GM21360 (cell line): ENCODE results near the gene SHC3.

Experiments
- ATAC-seq: cut with Tn5 transposase; IDR thresholded peaks from one replicate; pipeline ENCODE4 v1.9.1; 2021; ENCODE audit warnings: mild to moderate bottlenecking, moderate library complexity; ENCODE audit not compliant: unreplicated experiment

SHC3 gene

DNA sequence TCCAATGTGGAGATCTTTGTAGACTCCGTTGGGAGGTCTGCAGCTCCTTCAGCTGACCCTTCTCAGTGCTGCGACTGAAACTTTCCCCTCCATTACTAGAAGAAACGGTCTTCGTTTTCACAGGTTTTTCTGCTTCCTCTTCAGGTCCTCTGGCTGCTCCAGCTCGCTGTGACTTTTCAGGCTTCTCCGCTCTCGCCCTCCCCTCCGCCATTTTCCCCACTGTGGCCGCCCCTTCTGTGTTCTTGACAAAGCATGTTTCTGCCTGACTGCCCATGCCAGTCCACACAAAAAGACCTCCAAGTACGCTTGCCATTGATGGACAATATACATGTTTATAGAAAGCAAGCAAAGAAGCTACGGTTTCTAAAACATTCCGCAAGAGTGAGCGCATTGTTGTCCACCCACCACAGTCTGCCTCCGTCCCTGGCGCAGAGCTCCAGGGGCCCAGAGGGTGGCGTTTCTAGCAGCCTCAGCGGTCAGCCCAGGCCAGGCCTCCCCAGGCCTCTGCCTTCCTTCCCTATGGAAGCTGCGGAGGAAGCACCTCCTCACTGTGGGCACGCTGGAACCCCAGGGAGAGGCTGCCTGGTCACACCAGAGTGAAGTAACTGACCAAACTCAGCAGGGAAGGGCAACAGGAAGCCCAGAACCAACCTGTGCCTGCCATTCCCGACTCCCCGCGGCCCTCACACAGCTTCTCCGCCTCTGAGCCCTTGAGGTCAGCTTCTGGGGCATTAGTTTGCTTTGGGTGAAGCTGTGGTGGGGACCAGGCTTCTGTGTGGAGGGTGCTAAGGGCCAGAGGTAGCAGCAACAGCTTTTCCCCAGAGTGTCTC is 207.3 kb downstream of the SHC3 start:
- no peak for ATAC-seq

DNA sequence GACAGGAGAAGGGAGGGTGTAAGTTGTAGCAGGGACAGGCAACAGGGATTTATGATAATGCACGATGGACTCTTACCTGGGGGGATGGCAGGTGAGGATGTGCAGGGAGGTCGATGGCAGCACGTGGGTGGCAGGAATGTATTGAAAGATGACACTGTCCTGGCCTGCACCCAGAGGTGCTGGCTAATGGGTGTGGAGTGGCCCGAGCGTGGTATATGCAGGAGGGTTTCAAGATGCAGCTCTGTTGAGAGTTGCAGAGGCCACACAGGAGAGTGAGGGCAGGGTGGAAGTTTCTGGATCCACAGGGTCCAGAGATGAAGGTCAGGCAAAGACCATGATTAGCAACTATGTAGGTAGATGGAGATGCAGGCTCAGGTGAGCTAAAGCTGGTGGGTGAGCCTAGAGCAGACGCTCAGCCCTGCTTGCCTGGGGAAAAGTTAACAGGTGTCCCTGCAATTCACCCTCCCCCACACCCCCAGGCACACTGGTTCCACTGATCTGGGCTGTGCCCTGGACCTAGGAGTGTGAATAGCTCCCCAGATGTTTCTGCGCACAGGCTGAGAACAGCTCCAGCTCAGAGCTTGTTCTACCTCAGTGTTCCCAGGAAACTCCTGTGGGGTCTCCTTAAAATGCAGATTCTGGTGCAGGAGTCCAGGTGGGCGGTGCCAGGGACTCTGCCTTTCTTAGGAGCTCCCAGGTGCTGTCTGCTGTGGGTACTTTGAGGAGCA is 208.8 kb downstream of the SHC3 start:
- no peak for ATAC-seq

DNA sequence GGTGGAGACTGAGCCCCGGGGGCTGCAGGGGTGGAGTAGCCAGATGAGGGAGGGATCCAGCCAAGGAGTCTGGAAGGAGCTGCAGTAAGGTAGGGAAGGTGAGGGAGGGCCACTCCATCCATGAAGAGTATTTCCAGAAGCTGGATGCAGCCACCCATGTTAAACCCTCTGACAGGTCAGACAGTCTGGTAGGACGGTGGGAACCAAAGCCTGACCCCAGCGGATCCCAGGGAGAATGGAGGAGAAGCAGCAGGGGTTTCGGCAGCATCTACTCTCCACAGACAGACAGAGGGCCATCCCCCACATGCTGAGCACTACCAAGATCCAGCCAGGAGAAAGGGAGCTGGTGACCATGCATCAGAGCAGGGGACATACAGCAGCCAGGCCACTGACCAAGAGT is 209.8 kb downstream of the SHC3 start:
- no peak for ATAC-seq

DNA sequence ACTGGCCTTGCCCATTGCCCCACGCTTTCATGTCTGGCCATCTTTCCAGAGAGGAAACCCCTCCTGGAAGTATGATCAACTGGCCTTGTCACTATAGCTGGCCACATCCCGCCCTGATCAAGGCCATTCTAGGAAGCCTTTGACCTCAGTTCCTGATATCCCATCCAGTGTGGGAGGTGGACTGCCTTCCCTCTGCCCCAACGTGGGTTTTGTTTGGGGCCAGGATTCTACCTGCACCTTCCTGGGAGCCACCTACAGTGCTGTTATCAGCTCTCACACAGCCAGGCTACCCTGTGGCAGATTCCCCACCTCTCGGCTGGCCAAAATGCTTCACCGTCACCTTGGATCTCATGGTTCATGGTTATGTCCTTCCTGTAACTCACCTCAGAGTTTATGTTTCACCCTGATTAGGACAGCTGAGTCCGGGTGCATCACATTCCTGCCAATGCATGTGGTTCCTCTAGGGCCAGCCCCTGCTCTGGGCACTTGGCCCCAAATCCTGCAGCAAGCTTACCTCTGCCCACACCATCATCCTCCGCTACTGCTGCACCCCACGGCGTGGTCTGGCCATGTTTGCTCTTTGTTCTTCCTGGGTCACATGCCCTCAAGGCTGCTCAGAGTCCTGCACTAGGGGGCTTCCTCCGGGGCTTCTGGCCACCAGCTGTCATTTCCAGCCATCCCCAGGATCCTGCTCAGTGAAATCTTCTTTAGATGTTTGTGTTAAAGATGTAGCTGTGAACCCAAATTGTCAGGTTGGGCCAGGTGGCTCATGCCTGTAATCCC is 211.5 kb downstream of the SHC3 start:
- no peak for ATAC-seq

DNA sequence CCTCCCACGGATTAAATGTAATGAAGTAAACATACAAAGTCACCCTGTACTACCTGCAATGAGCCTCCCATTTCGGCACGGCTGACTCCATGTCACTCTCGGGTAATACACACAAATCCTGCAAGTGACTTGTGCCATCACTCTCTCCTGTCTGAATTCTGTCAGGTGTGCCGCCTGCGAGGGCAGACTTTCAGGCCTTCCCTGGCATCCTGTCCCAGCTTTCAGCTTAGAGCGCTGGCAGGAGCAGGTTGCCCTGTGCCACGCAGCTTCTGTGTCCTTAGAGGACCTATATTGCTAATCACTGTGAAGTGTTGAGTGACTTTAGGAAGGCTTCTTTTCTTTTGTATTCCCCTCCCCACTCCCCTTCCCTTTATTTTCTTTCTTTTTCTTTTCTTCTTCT is 213.1 kb downstream of the SHC3 start:
- no peak for ATAC-seq

DNA sequence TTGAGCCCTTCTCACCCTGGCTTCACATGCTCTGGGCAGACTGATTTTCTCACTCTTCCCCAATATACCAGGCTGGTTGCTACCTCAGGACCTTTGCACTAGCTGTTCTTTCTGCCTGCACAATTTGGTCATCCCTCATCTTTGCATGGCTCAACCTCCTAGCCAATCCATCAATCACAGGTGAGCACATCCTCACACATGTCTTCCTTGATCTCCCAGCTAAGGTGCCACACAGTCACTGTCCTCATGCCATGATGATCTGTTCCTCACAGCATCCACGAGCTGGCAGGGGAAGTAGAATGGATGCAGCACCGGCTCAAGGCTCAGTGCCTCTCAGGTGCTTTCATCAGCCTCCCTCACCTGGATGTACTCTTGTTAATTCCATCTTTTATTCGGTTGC is 218.0 kb downstream of the SHC3 start:
- ATAC-seq, result no peak

DNA sequence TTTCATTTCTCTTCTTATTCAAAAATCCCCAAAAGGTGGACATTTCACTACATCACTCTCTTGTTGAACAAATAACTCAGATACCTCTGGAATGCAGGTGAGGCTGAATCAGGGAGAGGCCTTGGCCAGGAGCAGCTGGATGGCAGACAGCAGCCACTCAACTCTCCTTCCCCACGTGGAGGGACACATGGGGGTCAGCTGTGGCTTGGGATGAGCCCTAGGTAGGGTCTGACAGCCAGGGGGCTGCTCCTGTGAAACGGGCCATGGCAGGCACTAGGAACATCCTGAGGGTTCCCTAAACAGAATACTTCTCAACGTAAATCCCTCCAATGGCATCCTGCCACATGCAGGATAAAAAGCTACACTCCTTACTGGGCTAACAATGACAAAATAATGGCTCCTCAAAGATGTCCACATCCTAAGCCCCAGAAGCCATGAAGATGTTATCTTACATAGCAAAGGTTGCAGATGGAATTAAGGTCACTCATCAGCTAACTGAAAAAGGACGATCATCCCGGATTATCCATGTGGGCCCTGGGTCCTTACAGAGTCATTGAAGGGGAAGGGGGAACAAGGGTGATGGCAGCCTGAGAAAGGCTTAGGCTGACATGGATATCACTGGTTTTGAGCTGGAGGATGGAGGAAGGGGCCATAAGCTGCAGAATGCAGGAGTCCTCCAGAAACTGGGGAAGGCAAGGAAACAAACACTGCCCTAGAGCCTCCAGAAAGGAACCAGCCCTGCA is 218.7 kb downstream of the SHC3 start:
- no peak for ATAC-seq

DNA sequence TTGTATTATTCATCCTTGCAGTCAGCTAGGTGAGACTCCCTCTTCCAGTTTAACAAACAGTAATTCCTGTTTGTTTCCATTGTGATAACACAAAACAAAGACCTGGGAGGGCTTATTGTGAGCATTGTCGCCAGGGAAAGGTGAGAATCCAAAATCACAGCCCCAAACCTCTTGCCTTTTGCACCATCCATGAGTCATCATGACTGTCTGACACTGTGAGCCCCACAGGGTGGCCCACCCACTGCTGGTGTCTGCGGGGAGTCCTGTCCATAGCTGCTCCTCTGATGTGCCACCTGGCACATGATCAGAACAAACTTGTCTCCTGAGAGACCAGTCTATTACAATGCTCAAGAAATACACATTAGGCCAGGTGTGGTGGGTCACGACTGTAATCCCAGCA is 221.1 kb downstream of the SHC3 start:
- ATAC-seq, result no peak
